DND-41 (cell line): ENCODE measurements around the gene FDXR.

Experiments
- ATAC-seq: fragments of 200-7000 bp; cut with Tn5 transposase; 3 replicates; pipeline ENCODE4 v1.9.1; 2021; ENCODE audit warnings: low read depth; ENCODE audit not compliant: insufficient read depth
- DNase-seq: peaks from one replicate; pipeline ENCODE4 v3.0.0-alpha.2; 2020
- H2AFZ ChIP-seq: 2 replicates; pipeline ENCODE4 v1.6.0; 2012; ENCODE audit warnings: low read depth, low read length
- H3K27ac ChIP-seq: 2 replicates; pipeline ENCODE4 v1.5.1; 2012; ENCODE audit warnings: low read length, inconsistent platforms
- H3K27me3 ChIP-seq: fragments of 200-600 bp; sonication (generic); 2 replicates; pipeline ENCODE4 v1.6.0; 2012; ENCODE audit warnings: low read length, mild to moderate bottlenecking, inconsistent platforms; ENCODE audit not compliant: insufficient read depth, poor library complexity
- H3K36me3 ChIP-seq: 2 replicates; pipeline ENCODE4 v1.5.1; 2012; ENCODE audit warnings: low read length, inconsistent platforms; ENCODE audit not compliant: insufficient read depth
- H3K4me1 ChIP-seq: 2 replicates; pipeline ENCODE4 v1.5.1; 2012; ENCODE audit warnings: mild to moderate bottlenecking, low read length; ENCODE audit not compliant: insufficient read depth
- H3K4me2 ChIP-seq: 2 replicates; pipeline ENCODE4 v1.6.0; 2012; ENCODE audit warnings: mild to moderate bottlenecking, moderate library complexity, low read length, inconsistent platforms; ENCODE audit not compliant: insufficient read depth
- H3K4me3 ChIP-seq, 2 experiments: fragments of 200-600 bp in 1 of 2; shearing (Covaris generic) in 1 of 2; 2 replicates each; pipeline ENCODE4 v1.5.1; 2012 to 2016; ENCODE audit warnings: inconsistent platforms in 2 of 2, low read length in 2 of 2, mild to moderate bottlenecking in 2 of 2, low read depth in 1 of 2, moderate library complexity in 1 of 2
- H3K79me2 ChIP-seq: 2 replicates; pipeline ENCODE4 v1.6.0; 2012; ENCODE audit warnings: low read length, inconsistent platforms; ENCODE audit not compliant: insufficient read depth
- H3K9ac ChIP-seq: 2 replicates; pipeline ENCODE4 v1.6.0; 2012; ENCODE audit warnings: low read depth, mild to moderate bottlenecking, inconsistent platforms, low read length, moderate library complexity
- H3K9me3 ChIP-seq: 2 replicates; pipeline ENCODE4 v1.5.1; 2012; ENCODE audit warnings: low read length, moderate library complexity, mild to moderate bottlenecking, inconsistent platforms; ENCODE audit not compliant: insufficient read depth, severe bottlenecking
- H4K20me1 ChIP-seq: 2 replicates; pipeline ENCODE4 v1.6.0; 2012; ENCODE audit warnings: low read length; ENCODE audit not compliant: insufficient read depth
- EZH2 ChIP-seq: IDR thresholded peaks from 3 replicates; pipeline ENCODE4 v1.6.1; 2012; ENCODE audit warnings: borderline replicate concordance, low read depth, mild to moderate bottlenecking, moderate library complexity, low read length, inconsistent platforms; ENCODE audit not compliant: severe bottlenecking
- TF ChIP-seq, protein P1 (sequence below): IDR thresholded peaks from 2 replicates; pipeline ENCODE4 v1.5.1; 2012; ENCODE audit warnings: borderline replicate concordance, low read length, moderate library complexity, mild to moderate bottlenecking; ENCODE audit not compliant: poor library complexity, severe bottlenecking; ENCODE audit errors: extremely low read depth

The FDXR gene

GRCh38 chr17:74918906-74919305 is 46.1 kb upstream of the FDXR start:
- Histone ChIP-seq H3K4me3 (no peak overlapping the region), H2AFZ (no peak overlapping the region), H3K79me2 (no peaks in the 10 kb centered on the region), H3K9ac (no peak overlapping the region), H3K4me2 (no peak overlapping the region), H3K27ac (no peak overlapping the region), H3K27me3 (peaks cover 8% of the 10 kb centered on the region), H3K4me1 (no peaks in the 10 kb centered on the region), H3K9me3 (no peaks in the 10 kb centered on the region), H4K20me1 (peaks cover 2% of the 10 kb centered on the region; the same call in 1 of the 2 replicates), H3K36me3 (no peaks in the 10 kb centered on the region)
- TF ChIP-seq EZH2: no peak
- TF ChIP-seq, protein P1, sequence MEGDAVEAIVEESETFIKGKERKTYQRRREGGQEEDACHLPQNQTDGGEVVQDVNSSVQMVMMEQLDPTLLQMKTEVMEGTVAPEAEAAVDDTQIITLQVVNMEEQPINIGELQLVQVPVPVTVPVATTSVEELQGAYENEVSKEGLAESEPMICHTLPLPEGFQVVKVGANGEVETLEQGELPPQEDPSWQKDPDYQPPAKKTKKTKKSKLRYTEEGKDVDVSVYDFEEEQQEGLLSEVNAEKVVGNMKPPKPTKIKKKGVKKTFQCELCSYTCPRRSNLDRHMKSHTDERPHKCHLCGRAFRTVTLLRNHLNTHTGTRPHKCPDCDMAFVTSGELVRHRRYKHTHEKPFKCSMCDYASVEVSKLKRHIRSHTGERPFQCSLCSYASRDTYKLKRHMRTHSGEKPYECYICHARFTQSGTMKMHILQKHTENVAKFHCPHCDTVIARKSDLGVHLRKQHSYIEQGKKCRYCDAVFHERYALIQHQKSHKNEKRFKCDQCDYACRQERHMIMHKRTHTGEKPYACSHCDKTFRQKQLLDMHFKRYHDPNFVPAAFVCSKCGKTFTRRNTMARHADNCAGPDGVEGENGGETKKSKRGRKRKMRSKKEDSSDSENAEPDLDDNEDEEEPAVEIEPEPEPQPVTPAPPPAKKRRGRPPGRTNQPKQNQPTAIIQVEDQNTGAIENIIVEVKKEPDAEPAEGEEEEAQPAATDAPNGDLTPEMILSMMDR: no peak
- DNase-seq (no peak), ATAC-seq (no peak)

DNA sequence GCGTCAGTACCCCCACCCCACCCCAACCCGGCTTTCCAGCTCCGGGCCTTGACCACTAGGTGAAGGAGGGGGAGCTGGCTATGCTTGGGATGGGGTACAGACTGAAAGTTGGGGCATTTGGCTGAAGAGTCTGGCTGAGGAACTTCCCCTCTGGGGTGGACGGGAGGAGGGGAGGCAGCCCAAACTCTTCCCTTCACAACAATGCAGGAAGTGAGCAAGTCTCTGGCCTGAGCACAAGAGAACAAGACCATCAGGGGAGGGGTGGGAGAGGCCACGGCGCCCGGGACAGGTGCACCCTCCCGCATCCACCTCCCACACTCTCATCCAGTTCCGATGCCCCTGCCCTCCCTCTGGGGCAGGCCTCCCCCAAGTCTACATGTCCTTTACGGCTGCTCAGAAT is 44.6 kb upstream of the FDXR start:
- Histone ChIP-seq H4K20me1 (peaks cover 2% of the 10 kb centered on the region; the same call in 1 of the 2 replicates), H3K27ac (no peak overlapping the region), H3K36me3 (no peaks in the 10 kb centered on the region), H3K79me2 (no peaks in the 10 kb centered on the region), H3K4me3 (no peak overlapping the region), H3K9me3 (no peaks in the 10 kb centered on the region), H3K4me2 (no peak overlapping the region), H2AFZ (no peak overlapping the region), H3K9ac (no peak overlapping the region), H3K4me1 (no peaks in the 10 kb centered on the region), H3K27me3 (peaks cover 3% of the 10 kb centered on the region)
- ATAC-seq (no peak), DNase-seq (no peak)
- TF ChIP-seq, protein P1: no peak
- no peak for TF ChIP-seq EZH2

DNA sequence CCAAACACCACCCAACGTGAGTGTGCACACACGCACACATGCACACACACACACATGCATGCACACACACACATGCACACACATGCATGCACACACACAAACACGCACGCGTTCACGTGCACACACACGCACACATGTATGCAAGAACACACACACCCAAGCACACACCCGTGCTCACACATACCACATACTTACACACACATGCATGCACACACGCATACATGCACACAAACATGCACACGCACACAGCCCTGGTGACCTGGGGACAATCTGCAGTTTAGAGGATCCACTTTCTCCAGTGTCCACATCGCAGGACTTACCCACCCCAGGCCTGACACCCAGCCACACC is 44.0 kb upstream of the FDXR start:
- TF ChIP-seq EZH2: no peak
- TF ChIP-seq, protein P1: no peak
- ATAC-seq: no peak

More for the DNA sequence above, 44.0 kb upstream of the FDXR start:
- no peaks in the 10 kb centered on the region for H3K36me3 ChIP-seq
- H3K4me2 ChIP-seq: no peak overlapping the region
- H3K27ac ChIP-seq: no peak overlapping the region
- no peaks in the 10 kb centered on the region for H3K9me3 ChIP-seq
- no peaks in the 10 kb centered on the region for H3K27me3 ChIP-seq
- H2AFZ ChIP-seq: no peak overlapping the region
- H3K9ac ChIP-seq: no peak overlapping the region
- H3K79me2 ChIP-seq: no peaks in the 10 kb centered on the region
- H3K4me1 ChIP-seq: no peaks in the 10 kb centered on the region
- DNase-seq: no peak
- no peak overlapping the region for H3K4me3 ChIP-seq
- peaks cover 2% of the 10 kb centered on the region; the same call in 1 of the 2 replicates for H4K20me1 ChIP-seq
